Measurements from ENCODE around the gene MZT2A.
A peak's percentile ranks its signal among the peaks of the same experiment; 100 is the strongest.
"Not testable (repeated sequence)": the region's sequence is repeated elsewhere in the genome, so short reads cannot be mapped to it uniquely, and the experiment has no call there.

The MZT2A gene

GRCh38 chr2:131519871-131520470, 27.8 kb upstream of the MZT2A start:
- not testable (repeated sequence) for DNase-seq

GRCh38 chr2:131519466-131519865, 27.3 kb upstream of the MZT2A start:
- DNase-seq = no peak

DNA sequence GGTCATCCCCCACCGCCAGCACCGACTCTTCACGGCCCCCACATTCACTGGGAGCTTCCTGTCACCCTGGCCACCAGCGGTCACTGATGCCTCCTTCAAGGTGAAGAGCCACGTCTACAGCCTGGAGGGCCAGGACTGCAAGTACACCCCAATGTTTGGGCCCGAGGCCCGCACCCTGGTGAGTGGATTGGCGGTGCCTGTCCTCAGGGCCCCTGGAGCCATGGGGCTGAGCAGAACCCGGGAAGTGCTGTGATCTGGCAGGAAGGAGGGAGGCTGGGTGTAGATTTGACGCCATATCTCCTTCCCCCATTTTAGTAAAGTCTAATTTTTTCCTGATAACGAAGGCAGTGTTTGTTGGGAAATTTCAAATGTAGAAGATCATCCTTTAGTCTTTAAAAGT, 26.3 kb upstream of the MZT2A start:
- not testable (repeated sequence) for DNase-seq

- not testable (repeated sequence) for DNase-seq
These were observed 25.7 kb upstream of the MZT2A start for GRCh38 chr2:131517856-131518255.

GRCh38 chr2:131517106-131517831, 25.1 kb upstream of the MZT2A start:
- no peak for DNase-seq

GRCh38 chr2:131516621-131517020, 24.4 kb upstream of the MZT2A start:
- DNase-seq = not testable (repeated sequence)

DNA sequence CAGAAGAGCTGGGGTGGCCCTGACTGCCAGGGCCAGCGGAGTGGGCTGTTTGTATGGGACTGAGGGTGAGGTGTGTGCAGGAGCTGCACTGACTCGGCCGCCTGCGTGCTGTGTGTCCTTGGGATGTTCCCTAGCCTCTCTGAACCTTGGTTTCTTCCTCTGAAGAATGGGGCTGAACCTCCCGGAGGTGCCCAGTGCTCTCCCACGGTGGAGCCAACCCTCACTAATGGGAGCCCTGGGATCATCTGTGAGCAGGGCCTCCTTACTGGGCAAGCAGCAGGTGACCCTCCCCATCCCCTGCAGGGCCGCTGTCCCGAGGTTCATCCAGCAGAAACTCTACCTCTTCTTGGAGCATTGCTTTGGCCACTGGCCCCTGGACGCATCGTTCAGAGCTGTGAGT, 23.8 kb upstream of the MZT2A start:
- no peak for DNase-seq

DNA sequence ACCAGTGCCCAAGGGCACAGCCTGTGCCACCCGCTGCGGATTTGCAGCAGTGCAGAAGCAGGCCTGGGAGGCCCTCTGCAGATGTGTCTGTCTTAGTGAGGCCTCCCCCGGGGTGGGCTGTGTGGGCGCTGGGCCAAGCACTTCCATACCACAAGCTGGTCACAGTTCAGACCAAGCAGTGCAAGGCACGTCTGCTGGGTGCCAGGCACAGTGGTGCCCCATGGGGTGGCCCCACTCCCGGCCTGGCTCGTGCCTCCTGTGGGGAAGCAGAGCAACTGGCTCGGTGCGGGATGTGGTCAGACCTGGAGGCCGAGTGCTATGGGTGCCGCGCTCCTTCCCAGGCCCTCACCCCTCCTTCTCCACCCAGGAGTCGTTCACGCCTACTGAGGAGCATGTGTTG, 23.0 kb upstream of the MZT2A start:
- DNase-seq = not testable (repeated sequence)

GRCh38 chr2:131514408-131515166, 22.4 kb upstream of the MZT2A start:
- DNase-seq = not testable (repeated sequence)

GRCh38 chr2:131511969-131512870, 20.0 kb upstream of the MZT2A start:
- DNase-seq = not testable (repeated sequence)

DNA sequence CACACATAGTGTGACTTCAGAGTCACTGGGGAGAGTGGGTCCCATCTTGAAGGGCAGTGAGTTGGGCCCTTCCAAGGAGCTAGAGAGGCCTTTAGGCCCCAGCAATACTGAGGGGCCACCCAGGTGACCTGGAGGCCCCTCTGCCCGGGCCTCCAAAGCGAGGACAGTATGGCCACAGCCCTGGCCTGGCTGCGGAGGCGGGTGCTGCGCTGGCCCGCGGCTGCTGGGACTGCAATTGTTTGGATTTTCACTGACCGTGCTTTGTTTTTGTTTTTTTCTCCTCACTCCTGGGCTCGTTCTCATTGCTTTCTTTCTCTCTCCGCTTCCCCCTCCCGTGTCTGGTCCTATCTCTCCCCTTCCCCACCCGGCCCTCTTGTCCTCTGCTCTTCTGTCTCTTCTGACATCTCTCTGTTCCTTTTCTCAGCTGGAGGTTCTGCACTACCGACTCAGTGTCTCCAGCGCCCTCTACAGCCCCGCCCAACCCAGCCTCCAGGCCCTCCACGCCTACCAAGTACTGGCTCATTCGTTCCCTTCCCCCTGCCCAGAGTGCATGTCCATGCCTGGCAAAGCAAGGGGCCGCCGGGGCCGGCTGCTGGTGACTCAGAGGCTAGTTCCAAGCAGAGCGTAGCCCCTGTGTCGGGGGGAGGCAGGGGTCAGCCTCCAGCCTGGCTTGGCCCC, 19.2 kb upstream of the MZT2A start:
- not testable (repeated sequence) for DNase-seq

- no peak for DNase-seq
These were observed 17.4 kb upstream of the MZT2A start for GRCh38 chr2:131509615-131510014.

- DNase-seq = not testable (repeated sequence)
These were observed 12.0 kb upstream of the MZT2A start for GRCh38 chr2:131504082-131504750.

GRCh38 chr2:131503587-131503986, 11.4 kb upstream of the MZT2A start:
- DNase-seq = not testable (repeated sequence)

DNA sequence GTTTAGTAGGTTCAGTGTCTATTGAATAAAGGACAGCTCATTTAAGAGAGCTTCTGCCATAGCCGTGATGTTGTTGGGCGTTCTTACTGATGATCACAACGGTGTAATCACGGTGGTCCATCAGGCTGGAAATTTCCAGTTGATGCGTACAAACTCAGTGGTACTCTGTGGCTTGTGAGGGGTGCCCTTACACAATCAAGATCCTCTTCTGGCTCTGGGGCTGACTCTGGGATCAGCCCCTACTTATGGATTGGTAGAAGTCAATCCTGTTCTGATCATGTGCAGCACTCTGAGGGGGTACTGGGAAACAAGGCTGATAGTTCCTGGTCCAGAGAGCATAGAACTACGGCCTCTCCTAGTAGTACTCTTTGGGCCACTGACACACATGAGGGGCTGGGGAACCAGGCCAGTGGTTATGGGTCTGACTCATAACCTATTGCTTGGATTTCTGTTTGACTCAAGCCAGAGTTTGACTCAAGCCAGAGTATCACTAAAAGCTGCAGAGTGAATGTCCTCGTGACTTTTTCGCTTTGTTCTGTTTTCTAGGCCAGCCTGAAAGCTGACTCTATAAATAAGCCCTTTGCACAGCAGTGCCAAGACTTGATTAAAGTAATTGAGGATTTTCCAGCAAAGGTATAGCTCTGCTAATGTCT, 6.2 kb upstream of the MZT2A start:
- DNase-seq = peak; percentile 38

GRCh38 chr2:131495506-131495905, 3.3 kb upstream of the MZT2A start:
- not testable (repeated sequence) for DNase-seq

GRCh38 chr2:131493199-131493968, 1.2 kb upstream of the MZT2A start:
- DNase-seq = peak; percentile 4

- DNase-seq = peak; percentile 96
These were observed 411 bp upstream of the MZT2A start for GRCh38 chr2:131492418-131493198.

DNA sequence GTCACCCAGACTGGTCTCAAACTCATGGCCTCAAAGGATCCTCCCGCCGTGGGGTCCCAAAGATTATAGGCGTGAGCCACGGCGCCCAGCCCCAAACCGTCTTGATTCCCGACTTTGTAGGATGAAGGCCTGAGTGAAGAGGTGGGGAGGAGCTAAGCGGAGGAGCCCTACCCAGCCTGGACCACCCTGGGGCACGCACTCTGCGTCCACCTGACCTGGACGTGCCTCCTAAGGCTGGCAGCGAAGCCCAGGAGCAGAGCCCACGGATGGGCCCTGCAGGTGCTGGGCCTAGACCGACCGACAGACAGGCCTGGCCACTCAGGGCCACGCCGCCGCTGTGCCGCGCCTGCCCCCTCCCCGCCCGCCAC, 744 bp downstream of the MZT2A start:
- DNase-seq = peak; percentile 15
